GM21723 (cell line): ENCODE measurements around the gene UPF2.

Experiments
- ATAC-seq: cut with Tn5 transposase; IDR thresholded peaks from one replicate; pipeline ENCODE4 v1.9.1; 2021; ENCODE audit warnings: mild to moderate bottlenecking, moderate library complexity; ENCODE audit not compliant: unreplicated experiment

UPF2 gene

GRCh38 chr10:11870461-11870780 is 172.2 kb downstream of the UPF2 start:
- ATAC-seq = no peak
